ENCODE measurements around the gene KIF1A.

The KIF1A gene

DNA sequence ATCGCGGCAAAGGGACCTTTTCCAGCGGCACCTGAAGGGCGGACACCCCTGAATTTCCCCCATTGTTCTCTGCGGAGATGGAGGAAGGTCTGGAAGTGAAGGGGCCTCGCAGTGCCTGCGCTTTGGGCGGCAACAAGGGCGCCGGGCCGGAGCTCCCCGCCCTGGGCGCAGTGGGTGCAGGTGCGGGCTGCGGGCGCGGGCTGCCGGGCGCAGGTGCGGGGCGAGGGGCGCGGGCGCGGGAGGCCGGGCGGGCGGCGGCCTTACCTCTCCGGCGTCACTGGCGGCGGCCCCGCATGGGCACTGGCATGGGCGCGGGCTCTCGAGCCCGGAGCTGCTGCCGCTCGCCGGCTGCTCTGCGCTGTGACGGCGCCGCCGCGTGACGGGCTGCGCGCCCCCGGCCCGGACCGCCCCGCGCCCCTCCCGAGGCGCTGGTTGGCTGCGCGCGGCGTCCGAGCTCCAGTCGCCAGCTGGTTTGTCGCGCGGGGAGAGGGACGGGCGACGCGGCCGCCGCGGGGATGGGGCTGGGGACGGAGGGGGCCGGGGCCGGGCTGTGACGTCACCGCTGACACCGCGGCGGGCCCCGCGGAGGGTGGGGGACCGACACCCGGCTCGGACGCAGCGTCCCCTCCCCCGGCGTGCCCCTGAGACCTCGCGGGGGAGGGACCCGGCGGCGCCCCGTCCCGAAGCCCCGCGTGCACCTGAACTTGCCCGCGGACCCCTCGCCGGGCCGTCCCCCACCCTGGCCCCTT lies at the start of gene KIF1A:
Gene KIF1A (minus strand): TSS at position 362 of the 749 bp plus-strand sequence. CDS start 22,467 bp downstream, outside the sequence.
- no peak for DNase-seq

DNA sequence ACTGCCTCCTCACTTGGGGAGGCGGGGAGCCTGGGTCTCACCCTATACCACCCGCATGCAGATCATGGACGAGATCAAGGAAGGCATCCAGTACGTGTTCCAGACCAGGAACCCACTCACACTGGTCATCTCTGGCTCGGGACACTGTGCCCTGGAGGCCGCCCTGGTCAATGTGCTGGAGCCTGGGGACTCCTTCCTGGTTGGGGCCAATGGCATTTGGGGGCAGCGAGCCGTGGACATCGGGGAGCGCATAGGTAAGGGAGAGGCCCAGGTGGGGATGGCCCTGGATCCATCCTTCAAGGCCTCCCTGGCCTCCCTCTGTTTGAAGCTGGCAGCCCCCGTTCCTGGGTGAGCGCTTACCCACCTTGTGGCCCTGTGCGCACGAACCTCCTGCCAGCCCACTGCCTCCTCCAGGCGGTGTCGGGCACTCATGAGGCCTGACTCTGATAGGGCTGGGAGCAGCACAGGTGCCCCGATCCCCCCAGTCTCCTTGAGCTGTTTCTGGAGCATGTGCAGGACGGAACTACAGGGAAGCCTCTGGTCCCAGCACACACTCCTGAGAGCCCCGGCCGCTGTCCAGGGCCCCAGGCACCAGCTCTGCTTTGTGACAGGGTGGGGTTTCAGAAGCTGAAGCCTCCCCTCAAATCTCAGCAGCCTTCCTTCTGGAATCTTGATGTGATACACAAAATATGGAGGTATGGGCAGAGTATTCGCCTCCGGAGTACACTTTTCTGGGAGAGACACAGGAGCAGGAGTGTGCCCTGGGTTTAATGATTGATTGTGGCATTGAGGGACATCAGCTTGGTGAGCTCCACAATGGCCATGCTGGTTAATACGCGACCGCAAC lies 49.3 kb upstream of the KIF1A start:
- DNase-seq: no peak

GRCh38 chr2:240868286-240869108 lies 48.5 kb upstream of the KIF1A start, which contains the start of gene AGXT:
AGXT (plus strand) TSS chr2:240868824; CDS start chr2:240868866, 42 bp downstream.
- no peak for DNase-seq

DNA sequence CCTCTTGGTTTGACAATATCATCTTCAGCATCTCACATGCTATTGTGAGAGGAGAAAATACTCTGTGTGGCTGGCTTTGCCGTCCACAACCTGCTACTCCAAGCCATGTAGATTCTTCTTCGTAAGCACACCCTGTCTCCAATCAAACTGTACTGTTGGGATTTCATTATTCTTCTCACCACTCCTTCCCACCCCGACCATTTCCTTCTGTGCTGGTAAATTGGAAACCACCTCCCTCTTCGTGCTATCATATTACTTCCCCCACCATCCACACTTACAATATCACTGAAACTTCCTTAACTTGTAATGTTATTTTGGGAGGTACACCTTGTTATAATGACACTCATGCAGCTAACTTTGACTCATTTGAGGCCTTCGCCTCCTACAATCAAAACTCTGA lies 45.4 kb upstream of the KIF1A start:
- no peak for DNase-seq

DNA sequence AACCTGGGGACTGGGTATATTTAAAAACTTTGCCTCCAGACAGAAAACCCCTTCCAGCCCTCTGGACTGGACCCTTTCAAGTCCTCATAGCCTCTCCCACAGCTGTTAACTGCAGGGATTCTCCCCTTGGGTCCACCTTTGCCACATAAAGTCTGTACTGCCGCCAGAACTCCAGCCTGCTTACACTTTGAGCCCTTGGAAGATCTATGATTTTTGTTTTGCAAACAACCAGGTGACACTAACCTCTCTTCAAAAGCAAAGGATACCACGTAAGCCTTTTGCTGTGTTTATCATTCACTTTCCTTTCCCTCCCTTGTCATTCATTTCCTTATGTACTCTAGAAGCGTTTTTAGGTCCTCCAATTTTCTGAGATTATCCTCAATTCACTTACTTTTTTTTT lies 44.5 kb upstream of the KIF1A start:
- DNase-seq: no peak

DNA sequence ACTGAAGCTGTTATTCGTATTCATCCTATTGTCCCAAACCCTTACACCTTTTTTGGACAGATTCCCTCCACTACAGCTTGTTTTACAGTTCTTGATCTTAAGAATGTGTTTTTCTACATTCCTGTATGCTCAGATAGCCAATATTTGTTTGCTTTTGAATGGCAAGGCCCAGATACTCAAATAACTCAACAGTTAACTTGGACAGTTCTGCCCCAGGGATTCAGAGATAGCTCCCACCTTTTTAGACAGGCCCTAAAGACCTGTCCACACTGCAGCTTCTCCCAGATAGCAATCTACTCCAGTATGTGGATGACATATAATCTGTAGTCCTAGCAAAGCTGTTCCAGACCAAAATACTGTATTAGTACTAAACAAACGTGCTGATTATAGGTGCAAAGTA lies 41.5 kb upstream of the KIF1A start:
- DNase-seq: no peak

DNA sequence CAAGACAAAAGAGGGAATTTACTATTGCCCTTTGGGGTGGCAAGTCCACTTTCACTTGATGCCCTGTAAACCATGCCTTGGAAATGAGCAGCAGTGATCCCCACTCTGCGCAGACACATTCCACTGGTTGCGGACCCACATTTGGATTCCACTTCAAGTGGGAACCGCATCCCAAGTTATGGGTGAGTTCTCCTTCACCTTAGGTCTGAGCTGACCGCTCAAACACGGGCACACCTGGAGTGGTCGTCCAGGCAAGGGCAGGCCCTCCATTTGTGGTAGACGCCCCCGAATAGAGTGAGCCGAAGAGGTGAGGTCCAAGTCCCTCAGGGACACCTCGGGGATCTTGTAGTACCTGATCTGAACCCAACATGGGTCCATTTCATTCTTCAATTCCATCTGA lies 38.9 kb upstream of the KIF1A start:
- DNase-seq: no peak

- no peak for DNase-seq
Observed at GRCh38 chr2:240858321-240858720, 38.3 kb upstream of the KIF1A start.

DNA sequence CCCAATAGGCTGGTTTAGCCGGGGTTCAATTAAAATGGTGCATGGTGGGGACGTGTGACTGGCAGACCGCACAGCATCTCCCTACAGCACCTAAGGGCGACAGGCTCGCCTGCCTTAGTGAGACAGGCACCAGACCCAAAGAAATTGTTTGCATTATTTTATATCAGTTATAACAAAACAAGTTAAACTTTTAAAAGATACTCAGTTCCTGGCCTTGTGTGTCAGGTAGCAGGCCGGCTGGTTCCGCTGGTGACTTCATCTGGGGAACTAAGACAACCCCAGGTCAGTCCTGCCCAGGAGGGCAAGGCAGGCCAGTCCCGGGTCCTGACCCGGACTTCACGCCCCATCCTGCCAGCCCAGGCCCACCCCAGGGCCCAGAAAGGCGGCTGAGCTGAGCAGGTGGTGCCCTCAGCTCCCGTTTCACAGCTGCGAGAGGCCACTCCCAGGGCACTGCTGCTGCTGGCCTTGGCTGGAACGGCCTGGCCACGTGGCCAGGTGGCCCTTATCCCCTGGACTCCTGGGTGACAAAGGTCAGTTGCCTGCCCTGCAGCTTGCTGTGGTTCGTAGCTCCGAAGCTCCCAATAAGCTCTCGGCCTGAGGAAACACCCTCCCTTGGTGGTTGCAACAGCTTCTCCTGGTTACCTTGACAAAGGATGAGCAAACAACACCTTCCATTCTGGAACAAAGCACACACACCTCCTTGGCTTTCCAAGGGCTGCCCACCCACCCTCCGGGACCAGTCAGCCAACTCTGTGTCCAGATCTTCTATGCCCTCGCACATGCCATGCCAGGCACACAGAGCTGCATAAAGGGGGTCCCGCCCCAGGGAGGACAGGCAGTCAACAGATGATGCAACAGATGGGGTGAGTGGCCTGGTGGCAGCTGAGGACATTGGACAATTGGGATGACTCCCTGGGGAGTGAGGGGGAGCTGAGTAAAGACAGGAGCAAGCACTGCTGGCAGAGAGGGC lies 37.3 kb upstream of the KIF1A start:
- no peak for DNase-seq

GRCh38 chr2:240856151-240856980 lies 36.3 kb upstream of the KIF1A start:
- no peak for DNase-seq

GRCh38 chr2:240855670-240856069 lies 35.7 kb upstream of the KIF1A start:
- no peak for DNase-seq

- DNase-seq: no peak
Observed at GRCh38 chr2:240852671-240853314, 32.8 kb upstream of the KIF1A start.

DNA sequence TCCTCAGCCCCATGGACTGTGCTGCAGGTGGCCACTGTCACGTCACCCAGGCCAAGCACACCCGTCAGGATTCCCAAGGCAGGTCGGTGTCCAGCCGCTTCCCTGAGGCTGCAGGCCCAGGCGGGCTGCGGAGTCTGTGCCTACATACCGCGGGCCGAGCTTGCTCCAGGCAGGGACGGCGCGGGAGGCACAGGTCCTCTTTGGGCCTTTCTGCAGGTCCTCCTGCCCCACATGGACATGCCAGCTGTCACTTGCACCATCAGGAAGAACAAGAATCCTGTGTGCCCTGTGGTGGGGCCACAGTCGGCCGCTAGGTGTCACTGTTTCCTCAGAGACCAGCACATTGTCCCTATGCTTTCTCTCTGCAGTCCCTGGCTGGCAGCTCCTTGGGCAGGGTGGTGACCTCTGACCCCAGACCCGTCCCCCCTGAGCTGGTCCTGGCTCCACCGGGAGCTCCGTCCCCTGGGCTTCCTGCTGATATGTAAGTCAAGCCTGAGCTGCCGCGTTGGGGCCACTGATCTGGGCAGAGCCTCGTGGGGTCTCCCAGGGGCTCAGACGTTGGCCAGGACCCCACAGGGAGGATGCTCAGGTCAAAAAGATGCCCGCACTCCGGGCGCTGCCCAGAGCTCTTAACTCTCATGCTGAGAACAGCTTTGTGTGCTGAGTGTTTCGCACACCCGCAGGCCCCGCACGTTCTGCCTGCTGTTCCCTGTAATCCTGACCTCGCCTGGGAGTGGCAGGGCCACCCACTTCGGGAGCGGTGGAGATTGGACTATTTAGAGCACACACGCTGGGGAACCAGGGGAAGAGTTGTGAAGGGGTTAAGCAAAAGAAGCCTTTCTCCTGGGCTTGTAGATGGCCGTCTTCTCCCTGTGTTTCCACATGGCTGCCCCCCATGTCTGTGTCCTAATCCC lies 31.3 kb upstream of the KIF1A start:
- peak; percentile 41 for DNase-seq

GRCh38 chr2:240850756-240851077 lies 30.7 kb upstream of the KIF1A start:
- DNase-seq: no peak

DNA sequence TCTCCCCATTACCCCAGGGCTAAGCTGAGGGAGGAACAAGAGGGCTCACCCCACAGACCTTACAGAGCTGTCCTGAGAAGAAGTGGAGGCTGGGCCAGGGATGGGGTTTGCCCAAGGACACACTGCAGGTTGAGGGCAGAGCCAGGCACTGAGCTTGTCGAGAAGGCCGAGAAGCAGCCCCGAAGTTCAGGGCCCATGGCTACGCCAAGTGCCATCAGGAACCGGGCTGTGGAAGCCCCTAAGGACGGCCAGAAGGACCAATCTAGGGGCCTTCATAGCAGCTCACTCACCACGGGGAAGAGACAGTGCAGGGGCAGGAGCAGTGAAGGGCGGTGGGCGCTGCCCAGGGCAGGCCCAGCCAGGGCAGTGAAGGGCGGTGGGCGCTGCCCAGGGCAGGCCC lies 30.0 kb upstream of the KIF1A start:
- DNase-seq: no peak

GRCh38 chr2:240848900-240849680 lies 29.1 kb upstream of the KIF1A start:
- DNase-seq: no peak

- DNase-seq: no peak
Observed at GRCh38 chr2:240847817-240848216, 27.8 kb upstream of the KIF1A start.

GRCh38 chr2:240846873-240847595 lies 27.0 kb upstream of the KIF1A start:
- DNase-seq: no peak
